HG03097 (cell line): ENCODE results near the gene GARS1.

Experiments
- ATAC-seq: cut with Tn5 transposase; IDR thresholded peaks from one replicate; pipeline ENCODE4 v1.9.1; 2021; ENCODE audit not compliant: unreplicated experiment, low FRiP score

GARS1 gene

DNA sequence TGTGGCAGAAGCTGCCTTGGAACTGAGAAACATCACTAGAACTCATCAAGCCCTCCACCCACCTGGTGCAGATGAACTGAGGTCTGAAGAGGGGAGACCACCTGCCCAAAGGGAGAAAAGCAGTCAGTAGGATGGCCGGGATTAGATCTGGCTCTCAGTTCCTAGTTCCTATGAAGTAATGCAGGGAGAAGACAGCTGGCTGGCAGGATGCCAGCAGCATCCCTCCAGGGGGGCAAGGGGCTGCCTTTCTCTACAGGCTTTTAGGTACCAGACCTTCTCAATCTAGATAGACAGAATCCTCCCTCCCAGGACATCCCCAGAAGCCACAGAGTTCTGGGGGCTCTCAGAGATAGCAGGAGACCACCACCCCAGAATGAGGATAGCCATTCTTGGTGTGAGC lies 79.7 kb downstream of the GARS1 start:
- ATAC-seq = no peak

GRCh38 chr7:30674876-30675275 lies 80.2 kb downstream of the GARS1 start:
- ATAC-seq = no peak

DNA sequence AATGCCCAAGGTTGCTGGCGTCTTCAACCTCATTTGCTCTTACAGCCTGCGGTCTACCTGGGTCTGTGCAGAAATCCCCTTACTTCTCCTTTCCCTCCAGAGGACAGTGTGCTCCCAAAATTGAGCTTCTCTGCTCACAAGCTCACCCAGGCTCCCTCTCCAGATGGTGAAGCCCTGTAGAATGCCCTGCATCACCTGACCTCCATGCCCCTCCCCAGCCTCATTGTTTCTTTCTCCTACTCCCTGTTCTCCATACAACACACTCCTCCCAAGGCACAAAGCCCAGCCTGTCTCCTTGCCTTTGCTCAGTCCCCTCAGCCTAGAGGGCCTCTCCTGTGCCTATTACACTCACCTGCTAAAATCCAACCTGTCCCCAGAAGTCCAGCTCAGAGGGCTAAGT lies 84.1 kb downstream of the GARS1 start:
- ATAC-seq = no peak

DNA sequence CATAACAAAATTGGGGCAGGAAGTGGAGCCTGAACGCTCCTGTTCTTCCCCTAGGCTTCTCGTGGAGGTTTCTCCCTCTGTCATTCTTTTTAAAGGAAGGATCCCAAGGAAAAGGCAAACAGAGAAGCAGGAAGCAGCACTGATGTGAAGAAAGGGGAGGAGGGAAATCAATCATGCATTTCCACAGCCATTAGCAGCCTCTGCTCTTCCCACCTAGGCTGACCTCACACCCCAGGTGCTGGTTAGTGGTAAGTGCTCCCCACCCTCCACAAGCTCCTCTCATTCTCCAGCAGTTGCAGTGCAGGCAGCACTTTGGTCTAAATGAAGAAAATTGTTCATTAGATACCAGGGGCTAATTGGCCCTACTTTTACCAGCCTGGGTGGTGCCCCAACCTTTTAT lies 85.0 kb downstream of the GARS1 start:
- no peak for ATAC-seq

DNA sequence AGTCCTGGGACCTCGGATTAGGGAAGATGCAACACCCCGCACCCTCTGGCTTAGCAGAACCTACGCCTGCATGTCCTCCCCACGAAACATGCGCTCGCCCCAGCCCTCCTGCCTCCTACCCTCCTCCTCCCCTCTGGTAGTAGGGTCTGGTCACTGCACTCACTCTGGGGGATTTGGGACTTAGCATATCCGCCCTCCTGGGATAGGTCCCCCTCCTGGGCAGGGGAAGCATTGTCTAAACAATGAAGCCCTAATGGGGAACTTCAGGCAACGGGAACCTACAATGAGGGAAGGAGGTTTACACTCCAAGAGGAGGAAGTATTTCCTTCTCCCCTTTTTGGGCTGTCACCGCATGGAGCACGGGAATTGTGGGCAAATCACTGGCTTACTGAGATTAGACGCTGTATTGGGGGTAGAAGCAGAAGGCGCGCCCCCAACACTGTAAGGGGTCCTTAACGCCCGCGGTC lies 86.7 kb downstream of the GARS1 start:
- no peak for ATAC-seq

DNA sequence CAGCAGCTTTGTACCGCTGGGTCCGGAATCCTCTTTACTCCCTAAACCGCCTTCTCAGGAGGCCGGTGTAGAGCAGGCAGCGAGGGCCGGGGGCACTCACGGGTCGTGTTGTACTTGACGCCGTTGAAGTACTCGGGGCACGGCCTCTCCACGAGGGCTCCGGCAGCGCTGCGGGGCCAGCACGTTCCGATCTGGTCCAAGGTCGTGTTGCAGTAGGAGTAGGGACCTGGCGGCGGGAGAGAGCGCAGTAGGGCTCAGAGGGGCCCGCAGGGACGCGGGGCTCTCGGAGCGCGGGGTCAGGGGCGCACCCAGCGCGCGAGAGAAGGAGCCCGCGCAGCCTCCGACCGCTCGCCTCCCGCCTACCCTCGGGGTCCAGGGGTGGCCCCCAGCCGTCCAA lies 87.1 kb downstream of the GARS1 start:
- ATAC-seq = no peak

DNA sequence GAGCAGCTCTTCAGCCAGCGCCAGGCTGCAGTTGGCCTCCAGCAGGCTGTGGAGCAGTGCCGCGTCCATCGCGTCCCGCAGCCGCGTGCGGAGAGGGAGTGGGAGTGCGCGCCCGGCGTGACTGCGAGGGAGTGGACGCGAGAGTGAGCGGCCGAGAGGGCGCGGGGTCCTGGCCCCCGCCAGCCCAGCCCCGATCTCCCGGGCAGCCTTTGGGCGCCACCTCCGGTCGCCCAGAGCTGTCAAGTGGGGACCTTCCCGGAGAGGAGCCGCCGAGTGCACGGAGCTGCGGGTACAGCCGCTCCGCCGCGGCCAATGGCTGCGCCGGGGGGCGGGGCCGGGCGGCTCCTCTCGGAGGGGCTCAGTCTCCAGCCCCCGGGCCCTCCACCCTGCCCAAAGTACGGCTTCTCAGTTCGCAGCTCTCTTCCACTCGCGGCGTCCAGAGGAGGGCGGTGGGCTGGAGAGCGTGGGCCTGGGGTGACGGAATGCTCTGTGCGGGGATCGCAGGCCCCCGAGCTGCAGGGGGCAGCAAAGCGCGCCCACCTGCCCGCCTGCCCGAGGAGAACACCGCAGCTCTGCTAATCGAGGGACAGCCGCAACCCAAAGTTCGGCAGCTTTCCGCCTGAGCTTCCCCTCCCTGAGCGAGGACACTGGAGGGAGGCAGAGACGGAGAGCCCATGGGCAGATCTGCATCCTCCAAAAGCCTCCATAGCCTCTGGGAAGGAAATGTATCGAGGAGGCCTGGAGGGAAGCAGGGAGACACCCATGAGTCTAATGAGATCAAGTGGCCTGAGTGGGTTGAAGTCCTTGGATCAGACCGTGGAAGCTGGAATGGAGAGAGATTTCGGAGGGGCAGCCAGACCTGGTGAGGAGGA lies 87.8 kb downstream of the GARS1 start, which contains the start of gene CRHR2:
Gene CRHR2 (minus strand): TSS at position 245 of the 872 bp plus-strand sequence. CDS start 176 bp downstream, at position 69.
- no peak for ATAC-seq

DNA sequence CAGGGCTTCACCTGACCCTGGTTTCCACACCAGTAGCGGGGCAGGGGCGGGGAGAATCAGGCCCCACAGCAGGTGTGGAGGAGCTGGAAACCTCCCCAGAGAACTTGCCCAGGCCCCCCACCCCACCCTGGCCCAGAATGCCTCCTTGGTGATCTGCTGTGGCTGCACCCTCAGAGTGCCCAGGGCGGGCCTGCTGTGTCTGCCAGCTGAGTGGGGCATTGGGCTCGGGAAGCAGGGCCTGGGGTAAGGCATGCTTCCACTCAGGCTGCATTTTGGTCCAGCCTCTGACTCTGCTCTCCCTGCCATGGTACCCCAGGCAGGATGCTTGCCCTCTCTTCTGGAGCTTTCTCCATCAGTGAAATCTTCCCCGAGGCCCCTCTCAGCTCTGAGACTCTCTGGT lies 88.6 kb downstream of the GARS1 start:
- no peak for ATAC-seq
